Measurements from ENCODE around the gene MAML3.
A peak's percentile ranks its signal among the peaks of the same experiment; 100 is the strongest.

MAML3 gene

DNA sequence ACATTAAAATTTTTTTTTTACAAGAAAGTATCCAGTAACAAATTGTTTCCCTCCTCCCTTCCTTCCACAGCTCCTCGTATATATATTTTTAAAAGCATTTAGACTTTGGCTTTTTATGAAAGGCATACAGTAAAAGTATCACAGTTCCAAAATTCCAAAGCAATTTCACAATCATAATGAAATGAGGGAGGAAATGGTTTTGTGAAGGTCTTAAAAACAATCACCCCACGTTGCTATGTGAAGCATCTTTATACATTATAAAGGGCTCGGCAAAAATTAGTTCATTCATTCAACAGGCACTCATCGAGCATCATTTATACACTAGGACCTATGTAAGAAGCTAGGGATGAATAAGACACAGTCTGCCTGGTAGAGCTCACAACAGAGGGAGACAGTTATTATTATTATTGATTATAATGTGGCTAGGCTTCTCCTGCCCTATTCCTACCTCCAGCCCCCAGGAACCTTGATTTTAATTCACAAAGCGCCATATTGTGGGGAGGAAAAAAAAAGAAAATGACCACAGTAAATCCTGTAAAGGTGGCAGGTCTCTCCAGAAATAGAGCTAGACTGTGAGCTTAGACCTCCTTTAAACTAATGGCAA is 239.9 kb downstream of the MAML3 start:
- TF ChIP-seq CTCF (IDR thresholded peaks at IDR 0.05; ENCODE audit: control insufficient read depth, insufficient read depth, low read depth, low read length, missing control alignments): no peak
- H3K4me3 ChIP-seq (ENCODE audit: control insufficient read depth, low read depth, low read length): no peak overlapping the region
- peak; percentile 40 for DNase-seq (ENCODE audit: low read depth)

- no peak overlapping the region for H3K4me3 ChIP-seq (ENCODE audit: control insufficient read depth, low read depth, low read length)
- no peak for DNase-seq (ENCODE audit: low read depth)
- TF ChIP-seq CTCF (IDR thresholded peaks at IDR 0.05; ENCODE audit: control insufficient read depth, insufficient read depth, low read depth, low read length, missing control alignments): no peak
Observed at GRCh38 chr4:139913398-139913990, 240.5 kb downstream of the MAML3 start.

GRCh38 chr4:139912445-139912844 is 241.5 kb downstream of the MAML3 start:
- H3K4me3 ChIP-seq (ENCODE audit: control insufficient read depth, low read depth, low read length): no peak overlapping the region
- no peak for TF ChIP-seq CTCF (IDR thresholded peaks at IDR 0.05; ENCODE audit: control insufficient read depth, insufficient read depth, low read depth, low read length, missing control alignments)
- no peak for DNase-seq (ENCODE audit: low read depth)

GRCh38 chr4:139910106-139910505 is 243.9 kb downstream of the MAML3 start:
- DNase-seq (ENCODE audit: low read depth): no peak
- TF ChIP-seq CTCF (IDR thresholded peaks at IDR 0.05; ENCODE audit: control insufficient read depth, insufficient read depth, low read depth, low read length, missing control alignments): no peak
- H3K4me3 ChIP-seq (ENCODE audit: control insufficient read depth, low read depth, low read length): no peak overlapping the region

DNA sequence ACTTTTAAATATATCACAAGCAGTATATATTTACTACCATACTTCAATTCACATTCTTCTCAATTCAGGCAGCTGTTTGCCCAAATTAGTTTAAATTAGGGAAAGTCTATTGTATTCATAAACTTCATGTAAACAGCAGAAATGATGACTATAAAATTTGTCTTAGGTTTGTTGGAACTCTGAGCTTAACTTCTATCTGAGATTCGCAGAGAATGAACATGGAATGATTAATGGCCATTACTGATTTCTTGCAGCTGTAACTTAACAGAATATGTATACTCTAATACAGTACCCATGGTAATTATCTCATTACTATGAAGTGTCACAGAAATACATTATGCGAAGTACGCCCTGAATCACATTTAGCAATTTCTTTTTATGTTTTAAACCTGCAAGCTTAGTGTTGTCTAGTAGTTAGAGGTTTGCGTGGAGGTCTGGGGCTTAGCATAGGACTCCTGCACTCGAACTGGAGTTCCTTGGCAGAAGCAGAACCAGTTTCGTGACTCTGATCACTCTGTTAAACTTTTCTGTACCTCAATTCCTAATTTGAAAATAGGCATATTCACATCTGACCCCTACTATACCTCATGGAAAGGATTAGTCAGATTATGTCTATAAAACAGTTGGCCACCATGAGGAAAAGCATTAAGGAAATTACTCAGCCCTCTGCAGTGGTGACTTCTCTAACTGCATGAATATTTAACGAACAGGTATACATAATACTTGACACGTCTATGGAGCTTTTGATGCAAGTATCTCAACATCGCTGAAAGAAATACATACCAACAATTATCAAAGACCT is 245.1 kb downstream of the MAML3 start:
- no peak overlapping the region for H3K4me3 ChIP-seq (ENCODE audit: control insufficient read depth, low read depth, low read length)
- no peak for DNase-seq (ENCODE audit: low read depth)
- no peak for TF ChIP-seq CTCF (IDR thresholded peaks at IDR 0.05; ENCODE audit: control insufficient read depth, insufficient read depth, low read depth, low read length, missing control alignments)

- no peak overlapping the region for H3K4me3 ChIP-seq (ENCODE audit: control insufficient read depth, low read depth, low read length)
- no peak for DNase-seq (ENCODE audit: low read depth)
- no peak for TF ChIP-seq CTCF (IDR thresholded peaks at IDR 0.05; ENCODE audit: control insufficient read depth, insufficient read depth, low read depth, low read length, missing control alignments)
Observed at GRCh38 chr4:139907001-139907809, 246.8 kb downstream of the MAML3 start.

Data from AG09309 (cell line).